Measurements from ENCODE around the gene GADL1. TPM values are rescaled to one million over a fixed set of nuclear protein-coding genes. Genes with fewer than 3 reads are reported as not detected.

Gene GADL1
- polyA plus RNA-seq, 4 donors: 0.09 TPM; not detected in 3

- Histone ChIP-seq H3K4me1 (ENCODE audit: control insufficient read depth in 3 of 3, insufficient read depth in 2 of 3, low read depth in 1 of 3, low read length in 2 of 3) (no peaks in the 10 kb centered on the region), H3K36me3 (ENCODE audit: control insufficient read depth in 3 of 3, insufficient read depth in 2 of 3, low read depth in 1 of 3, low read length in 3 of 3) (no peaks in the 10 kb centered on the region), H3K4me3 (ENCODE audit: low read depth in 1 of 3, low read length in 3 of 3) (no peak overlapping the region), H3K27me3 (ENCODE audit: control insufficient read depth in 3 of 3, insufficient read depth in 3 of 3, low read length in 3 of 3) (no peaks in the 10 kb centered on the region), H3K27ac (ENCODE audit: low read depth in 1 of 3, low read length in 2 of 3) (no peak overlapping the region), H3K9me3 (ENCODE audit: control insufficient read depth in 2 of 2, insufficient read depth in 1 of 2, low read depth in 1 of 2, low read length in 1 of 2) (no peaks in the 10 kb centered on the region)
- FAIRE-seq (no peak), DNase-seq (no peak)
- WGBS, 3 donors: 76 to 92% (median 87%) methylated on average over 2 of the region's 2 CpGs
Observed at GRCh38 chr3:30729512-30729911, 164.9 kb downstream of the GADL1 start.

DNA sequence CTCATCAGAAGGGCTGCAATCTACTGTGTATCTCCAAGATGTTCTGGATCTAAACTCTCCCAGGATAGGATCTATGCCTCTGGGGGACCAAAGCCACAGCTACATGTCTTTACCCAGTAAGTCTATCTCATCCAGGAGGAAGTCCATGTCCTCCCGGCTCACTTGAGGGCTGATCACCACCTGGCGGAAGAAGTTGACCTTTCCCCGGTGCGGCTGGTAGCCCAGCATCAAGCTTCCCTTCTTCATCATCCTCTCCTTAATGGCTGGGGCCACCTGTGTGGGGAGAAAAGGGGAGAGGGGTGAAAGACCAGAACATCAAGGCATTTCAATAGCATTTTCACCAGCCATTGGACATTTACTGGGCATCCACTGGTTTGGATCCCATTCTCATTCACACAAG lies 166.3 kb downstream of the GADL1 start:
- no peak for DNase-seq
- H3K4me3 ChIP-seq (ENCODE audit: low read depth in 1 of 3, low read length in 3 of 3): no peak overlapping the region
- H3K27me3 ChIP-seq (ENCODE audit: control insufficient read depth in 3 of 3, insufficient read depth in 3 of 3, low read length in 3 of 3): no peaks in the 10 kb centered on the region
- no peaks in the 10 kb centered on the region for H3K36me3 ChIP-seq (ENCODE audit: control insufficient read depth in 3 of 3, insufficient read depth in 2 of 3, low read depth in 1 of 3, low read length in 3 of 3)
- no peak overlapping the region for H3K27ac ChIP-seq (ENCODE audit: low read depth in 1 of 3, low read length in 2 of 3)
- H3K4me1 ChIP-seq (ENCODE audit: control insufficient read depth in 3 of 3, insufficient read depth in 2 of 3, low read depth in 1 of 3, low read length in 2 of 3): no peaks in the 10 kb centered on the region
- WGBS, 3 donors: 94 to 99% (median 97%) methylated on average over 4 of the region's 4 CpGs
- no peaks in the 10 kb centered on the region for H3K9me3 ChIP-seq (ENCODE audit: control insufficient read depth in 2 of 2, insufficient read depth in 1 of 2, low read depth in 1 of 2, low read length in 1 of 2)
- no peak for FAIRE-seq

GRCh38 chr3:30724863-30725262 lies 169.6 kb downstream of the GADL1 start:
- H3K4me1 ChIP-seq (ENCODE audit: control insufficient read depth in 3 of 3, insufficient read depth in 2 of 3, low read depth in 1 of 3, low read length in 2 of 3): peaks cover 0 to 3% (median 0%) of the 10 kb centered on the region in 3 donors
- no peaks in the 10 kb centered on the region for H3K36me3 ChIP-seq (ENCODE audit: control insufficient read depth in 3 of 3, insufficient read depth in 2 of 3, low read depth in 1 of 3, low read length in 3 of 3)
- no peaks in the 10 kb centered on the region for H3K27me3 ChIP-seq (ENCODE audit: control insufficient read depth in 3 of 3, insufficient read depth in 3 of 3, low read length in 3 of 3)
- no peaks in the 10 kb centered on the region for H3K9me3 ChIP-seq (ENCODE audit: control insufficient read depth in 2 of 2, insufficient read depth in 1 of 2, low read depth in 1 of 2, low read length in 1 of 2)
- H3K4me3 ChIP-seq (ENCODE audit: low read depth in 1 of 3, low read length in 3 of 3): no peak overlapping the region
- DNase-seq (no peak), FAIRE-seq (no peak)
- H3K27ac ChIP-seq (ENCODE audit: low read depth in 1 of 3, low read length in 2 of 3): no peak overlapping the region
- WGBS, 3 donors: 88 to 95% (median 91%) methylated on average over 3 of the region's 3 CpGs

GRCh38 chr3:30723211-30723610 lies 171.2 kb downstream of the GADL1 start:
- 79 to 88% (median 84%) methylated on average over 1 of the region's 1 CpG for WGBS, 3 donors
- no peak overlapping the region for H3K4me3 ChIP-seq (ENCODE audit: low read depth in 1 of 3, low read length in 3 of 3)
- H3K9me3 ChIP-seq (ENCODE audit: control insufficient read depth in 2 of 2, insufficient read depth in 1 of 2, low read depth in 1 of 2, low read length in 1 of 2): no peaks in the 10 kb centered on the region
- H3K27ac ChIP-seq (ENCODE audit: low read depth in 1 of 3, low read length in 2 of 3): no peak overlapping the region
- peaks cover 0 to 3% (median 0%) of the 10 kb centered on the region in 3 donors for H3K4me1 ChIP-seq (ENCODE audit: control insufficient read depth in 3 of 3, insufficient read depth in 2 of 3, low read depth in 1 of 3, low read length in 2 of 3)
- FAIRE-seq (no peak), DNase-seq (no peak)
- H3K27me3 ChIP-seq (ENCODE audit: control insufficient read depth in 3 of 3, insufficient read depth in 3 of 3, low read length in 3 of 3): no peaks in the 10 kb centered on the region
- no peaks in the 10 kb centered on the region for H3K36me3 ChIP-seq (ENCODE audit: control insufficient read depth in 3 of 3, insufficient read depth in 2 of 3, low read depth in 1 of 3, low read length in 3 of 3)

DNA sequence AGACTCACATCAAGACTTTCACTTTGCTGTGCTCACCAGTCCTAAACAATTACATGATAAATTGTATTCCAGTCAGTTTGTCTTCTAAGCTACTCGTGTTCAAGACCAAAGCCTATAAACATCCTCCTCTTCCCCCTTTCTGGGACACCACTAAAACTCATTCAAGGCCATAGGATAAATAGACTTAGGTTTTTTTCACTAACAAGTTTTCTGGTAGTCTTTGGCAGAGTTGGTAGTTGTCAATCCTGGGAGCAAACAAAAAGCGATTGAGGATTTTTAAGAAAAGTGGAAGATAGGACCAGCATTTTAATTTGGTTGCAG lies 173.2 kb downstream of the GADL1 start:
- no peak for FAIRE-seq
- no peaks in the 10 kb centered on the region for H3K36me3 ChIP-seq (ENCODE audit: control insufficient read depth in 3 of 3, insufficient read depth in 2 of 3, low read depth in 1 of 3, low read length in 3 of 3)
- no peaks in the 10 kb centered on the region for H3K9me3 ChIP-seq (ENCODE audit: control insufficient read depth in 2 of 2, insufficient read depth in 1 of 2, low read depth in 1 of 2, low read length in 1 of 2)
- H3K27me3 ChIP-seq (ENCODE audit: control insufficient read depth in 3 of 3, insufficient read depth in 3 of 3, low read length in 3 of 3): no peaks in the 10 kb centered on the region
- DNase-seq: no peak
- 40 to 55% (median 45%) methylated on average over 2 of the region's 2 CpGs for WGBS, 3 donors
- peaks cover 0 to 3% (median 0%) of the 10 kb centered on the region in 3 donors for H3K4me1 ChIP-seq (ENCODE audit: control insufficient read depth in 3 of 3, insufficient read depth in 2 of 3, low read depth in 1 of 3, low read length in 2 of 3)
- no peak overlapping the region for H3K4me3 ChIP-seq (ENCODE audit: low read depth in 1 of 3, low read length in 3 of 3)
- no peak overlapping the region for H3K27ac ChIP-seq (ENCODE audit: low read depth in 1 of 3, low read length in 2 of 3)

DNA sequence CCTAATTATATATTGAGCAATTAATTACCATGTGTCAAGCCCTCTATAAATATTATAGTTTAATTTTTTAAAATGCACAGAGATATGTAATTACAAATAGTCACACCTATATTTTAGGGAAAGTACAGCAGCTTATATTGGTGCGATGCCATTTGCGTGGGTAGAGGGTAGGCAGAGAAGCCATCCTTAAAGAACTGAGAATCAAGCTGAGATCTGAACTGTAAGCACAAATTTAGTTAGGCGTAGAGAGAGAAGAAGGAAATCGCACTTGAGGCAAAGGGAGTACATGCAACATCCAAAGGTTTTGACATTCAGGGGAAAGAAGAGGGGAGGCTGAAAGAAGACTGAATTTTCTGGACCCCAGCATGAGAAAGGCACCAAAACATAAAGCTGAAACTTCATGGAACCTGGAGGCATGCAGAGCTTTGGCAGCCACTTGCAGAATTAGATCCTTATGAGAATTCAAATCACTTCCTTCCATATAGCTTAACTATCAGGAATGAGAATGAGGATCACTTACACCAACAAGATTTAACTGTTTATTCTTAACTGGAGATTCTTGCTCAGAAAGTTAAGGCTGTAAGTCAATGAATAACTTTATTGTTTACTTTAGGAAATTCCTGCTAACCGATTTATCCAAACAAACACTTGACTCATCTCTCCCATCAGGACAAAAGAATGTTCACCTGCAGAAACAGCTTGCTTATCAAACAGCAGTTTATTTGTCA lies 173.7 kb downstream of the GADL1 start:
- Histone ChIP-seq H3K36me3 (ENCODE audit: control insufficient read depth in 3 of 3, insufficient read depth in 2 of 3, low read depth in 1 of 3, low read length in 3 of 3) (no peaks in the 10 kb centered on the region), H3K4me1 (ENCODE audit: control insufficient read depth in 3 of 3, insufficient read depth in 2 of 3, low read depth in 1 of 3, low read length in 2 of 3) (peaks cover 0 to 3% (median 0%) of the 10 kb centered on the region in 3 donors), H3K27me3 (ENCODE audit: control insufficient read depth in 3 of 3, insufficient read depth in 3 of 3, low read length in 3 of 3) (no peaks in the 10 kb centered on the region), H3K9me3 (ENCODE audit: control insufficient read depth in 2 of 2, insufficient read depth in 1 of 2, low read depth in 1 of 2, low read length in 1 of 2) (no peaks in the 10 kb centered on the region), H3K27ac (ENCODE audit: low read depth in 1 of 3, low read length in 2 of 3) (no peak overlapping the region), H3K4me3 (ENCODE audit: low read depth in 1 of 3, low read length in 3 of 3) (no peak overlapping the region)
- FAIRE-seq (no peak), DNase-seq (peak; percentile 25 to 51)
- WGBS, 3 donors: 71 to 79% (median 72%) methylated on average over 5 of the region's 5 CpGs

DNA sequence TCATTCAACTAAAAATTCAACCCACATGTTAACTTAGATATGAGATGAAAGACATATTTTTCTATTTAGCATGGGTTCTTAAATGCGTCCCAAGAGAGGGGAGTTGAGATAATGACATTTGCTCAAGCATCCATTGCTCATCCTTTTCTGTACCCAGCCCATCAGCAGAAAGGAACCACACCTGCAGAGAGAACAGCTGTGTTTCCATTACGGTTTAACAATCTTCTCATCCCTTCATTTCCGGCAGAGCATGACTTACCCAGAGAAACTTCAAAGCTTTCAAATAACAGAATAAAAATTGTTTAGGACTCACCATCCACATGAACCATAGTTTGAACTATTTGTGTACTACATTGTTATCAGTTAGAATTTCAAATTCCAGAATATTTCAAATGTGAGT lies 174.9 kb downstream of the GADL1 start:
- WGBS, 3 donors: 93 to 97% (median 96%) methylated on average over 3 of the region's 3 CpGs
- no peaks in the 10 kb centered on the region for H3K27me3 ChIP-seq (ENCODE audit: control insufficient read depth in 3 of 3, insufficient read depth in 3 of 3, low read length in 3 of 3)
- peaks cover 0 to 1% of the 10 kb centered on the region in 2 donors for H3K9me3 ChIP-seq (ENCODE audit: control insufficient read depth in 2 of 2, insufficient read depth in 1 of 2, low read depth in 1 of 2, low read length in 1 of 2)
- no peak overlapping the region for H3K27ac ChIP-seq (ENCODE audit: low read depth in 1 of 3, low read length in 2 of 3)
- H3K4me1 ChIP-seq (ENCODE audit: control insufficient read depth in 3 of 3, insufficient read depth in 2 of 3, low read depth in 1 of 3, low read length in 2 of 3): peaks cover 0 to 3% (median 0%) of the 10 kb centered on the region in 3 donors
- H3K36me3 ChIP-seq (ENCODE audit: control insufficient read depth in 3 of 3, insufficient read depth in 2 of 3, low read depth in 1 of 3, low read length in 3 of 3): no peaks in the 10 kb centered on the region
- DNase-seq: no peak
- FAIRE-seq: no peak
- H3K4me3 ChIP-seq (ENCODE audit: low read depth in 1 of 3, low read length in 3 of 3): no peak overlapping the region

GRCh38 chr3:30713885-30714503 lies 180.5 kb downstream of the GADL1 start:
- Histone ChIP-seq H3K9me3 (ENCODE audit: control insufficient read depth in 2 of 2, insufficient read depth in 1 of 2, low read depth in 1 of 2, low read length in 1 of 2) (peaks cover 0 to 7% of the 10 kb centered on the region in 2 donors), H3K4me1 (ENCODE audit: control insufficient read depth in 3 of 3, insufficient read depth in 2 of 3, low read depth in 1 of 3, low read length in 2 of 3) (no peaks in the 10 kb centered on the region), H3K4me3 (ENCODE audit: low read depth in 1 of 3, low read length in 3 of 3) (no peak overlapping the region), H3K27me3 (ENCODE audit: control insufficient read depth in 3 of 3, insufficient read depth in 3 of 3, low read length in 3 of 3) (no peaks in the 10 kb centered on the region), H3K27ac (ENCODE audit: low read depth in 1 of 3, low read length in 2 of 3) (no peak overlapping the region), H3K36me3 (ENCODE audit: control insufficient read depth in 3 of 3, insufficient read depth in 2 of 3, low read depth in 1 of 3, low read length in 3 of 3) (no peaks in the 10 kb centered on the region)
- FAIRE-seq (peak; percentile 5), DNase-seq (no peak)
- 95 to 98% (median 97%) methylated on average over 3 of the region's 3 CpGs for WGBS, 3 donors
